Inflammatory macrophage treated with lipopolysaccharide for 4 hours (primary cell): ENCODE data around the gene PCYT1A.
"Not testable (repeated sequence)": the region's sequence is repeated elsewhere in the genome, so short reads cannot be mapped to it uniquely, and the experiment has no call there.

Experiments
- DNase-seq: peaks from one replicate; pipeline ENCODE4 v3.0.0-alpha.2; 2020

The PCYT1A gene

DNA sequence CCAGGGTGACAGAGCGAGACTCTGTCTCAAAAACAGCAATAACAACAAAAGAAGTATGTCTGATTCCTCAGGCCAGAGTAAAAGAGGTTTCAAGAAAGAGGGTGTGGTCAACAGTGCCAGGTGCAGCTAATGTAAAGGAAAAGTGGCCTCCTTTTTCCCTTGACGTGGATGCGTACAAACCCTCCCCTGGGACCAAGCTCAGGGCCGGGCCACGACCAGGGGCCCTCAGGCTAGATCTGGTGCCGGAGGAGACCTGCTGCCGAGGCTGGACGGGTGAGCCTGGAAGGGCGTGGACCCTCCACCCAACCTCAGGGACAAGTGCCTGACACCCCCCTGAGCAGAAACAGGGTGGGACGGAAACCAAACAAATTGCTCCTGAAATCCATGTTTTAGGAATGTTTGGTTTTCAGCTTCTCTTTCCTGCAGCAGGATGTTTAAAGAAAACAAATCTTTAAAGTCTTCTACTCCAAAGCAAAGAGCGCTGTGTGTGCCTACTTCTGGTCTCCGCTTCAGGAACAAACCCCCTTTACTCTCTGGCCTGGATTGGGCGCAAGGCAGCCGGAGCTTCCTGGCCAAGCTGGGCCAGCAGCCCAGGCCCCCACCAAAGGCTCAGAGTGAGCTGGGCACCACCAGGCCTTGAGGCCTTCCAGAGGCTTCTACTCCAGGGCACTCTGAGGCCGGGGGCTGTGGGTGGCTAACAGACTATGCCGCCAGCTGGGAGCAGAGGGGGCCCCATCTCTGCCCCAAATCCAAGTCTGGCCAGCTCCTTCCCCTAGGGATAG is 97.8 kb downstream of the PCYT1A start:
- no peak for DNase-seq

DNA sequence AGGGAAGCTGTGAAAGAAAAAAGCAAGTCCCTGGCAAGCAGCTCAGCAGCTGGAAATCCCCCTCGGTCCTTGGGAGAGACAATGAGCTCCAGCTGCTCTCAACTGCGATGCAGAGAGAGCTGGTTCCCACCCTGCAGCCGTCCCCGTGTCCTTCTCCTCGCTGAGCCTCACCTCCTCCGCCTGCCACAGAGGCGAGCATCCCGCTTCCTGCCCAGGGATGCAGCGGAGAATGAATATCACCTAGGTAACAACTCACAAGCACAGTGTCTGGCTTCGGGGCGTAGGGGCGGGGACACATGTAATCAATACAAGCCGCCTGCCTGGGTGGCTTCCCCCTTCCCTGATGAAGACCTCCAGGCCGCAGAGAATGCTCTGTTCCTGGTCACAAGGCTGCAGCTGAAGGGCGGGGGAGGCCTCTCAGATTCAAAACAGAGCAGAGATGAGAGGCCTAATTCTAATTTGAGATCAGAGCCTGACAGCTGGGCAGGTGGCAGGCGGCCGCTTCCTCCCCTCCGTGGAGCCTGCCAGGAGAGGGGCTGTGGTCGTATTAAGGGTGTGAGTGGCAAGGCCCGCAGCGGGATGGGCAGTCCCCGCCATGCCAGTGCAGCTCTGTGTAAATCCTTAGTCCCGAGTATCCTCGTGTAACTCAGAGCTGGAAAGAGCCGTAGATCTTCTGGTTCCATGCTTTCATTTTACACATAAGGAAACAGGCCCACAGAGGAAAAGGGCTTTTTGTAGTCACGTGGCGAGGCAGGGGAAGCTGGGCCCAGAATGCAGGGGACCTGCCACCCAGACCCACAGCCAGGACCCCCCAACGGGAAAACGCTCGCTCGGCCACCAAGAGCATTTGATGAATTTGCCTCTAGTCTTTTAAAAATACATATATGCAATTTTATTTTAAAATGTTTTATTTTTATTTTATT is 100.6 kb downstream of the PCYT1A start:
- DNase-seq: no peak

DNA sequence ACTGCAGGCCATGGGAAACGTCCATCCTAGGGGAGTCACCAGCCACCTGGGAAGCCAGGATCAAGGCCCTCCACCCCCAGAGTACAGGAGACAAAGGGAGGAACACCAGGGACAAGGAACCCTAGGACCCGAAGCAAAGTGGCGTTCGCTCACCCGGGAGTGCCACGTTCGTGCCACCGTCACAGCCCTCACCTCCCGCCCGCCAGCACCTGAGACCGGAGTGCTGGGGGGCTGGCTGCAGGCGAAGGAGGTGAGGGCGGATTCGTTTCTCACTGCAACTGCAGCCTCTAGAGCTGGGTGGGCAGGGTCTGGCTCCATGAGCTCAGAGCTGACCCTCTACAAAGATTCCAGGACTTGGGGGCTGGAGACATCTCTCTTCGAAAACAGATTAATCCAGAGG is 102.6 kb downstream of the PCYT1A start:
- no peak for DNase-seq

DNA sequence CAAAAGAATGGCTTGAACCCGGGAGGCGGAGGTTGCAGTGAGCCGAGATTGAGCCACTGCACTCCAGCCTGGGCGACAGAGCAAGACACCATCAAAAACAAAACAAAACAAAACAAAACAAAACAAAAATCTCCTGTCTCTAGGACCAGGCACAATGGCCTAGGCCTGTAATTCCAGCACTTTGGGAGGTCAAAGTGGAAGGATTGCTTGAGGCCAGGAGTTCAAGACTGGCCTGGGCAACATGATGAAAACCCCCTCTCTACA is 103.4 kb downstream of the PCYT1A start:
- not testable (repeated sequence) for DNase-seq

DNA sequence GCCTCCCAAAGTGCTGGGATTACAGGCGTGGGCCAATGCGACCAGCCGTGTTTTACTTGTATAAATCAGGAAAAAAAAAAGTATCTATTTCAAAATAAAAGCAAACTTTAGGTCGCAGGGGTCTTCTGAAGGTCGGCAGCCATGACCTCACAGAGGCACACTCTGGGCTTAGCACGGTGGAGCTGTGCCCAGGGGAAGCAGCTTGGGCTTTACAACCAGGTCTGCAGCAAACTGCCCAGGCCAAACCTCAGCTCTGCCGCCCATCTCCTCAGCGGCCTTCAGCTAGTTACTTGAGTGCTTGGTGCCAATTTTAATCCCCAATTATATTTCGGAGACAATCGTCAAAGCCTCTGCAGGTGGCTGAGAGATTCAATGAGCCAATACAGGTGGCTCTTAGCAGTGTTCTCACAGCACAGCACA is 106.4 kb downstream of the PCYT1A start:
- no peak for DNase-seq

DNA sequence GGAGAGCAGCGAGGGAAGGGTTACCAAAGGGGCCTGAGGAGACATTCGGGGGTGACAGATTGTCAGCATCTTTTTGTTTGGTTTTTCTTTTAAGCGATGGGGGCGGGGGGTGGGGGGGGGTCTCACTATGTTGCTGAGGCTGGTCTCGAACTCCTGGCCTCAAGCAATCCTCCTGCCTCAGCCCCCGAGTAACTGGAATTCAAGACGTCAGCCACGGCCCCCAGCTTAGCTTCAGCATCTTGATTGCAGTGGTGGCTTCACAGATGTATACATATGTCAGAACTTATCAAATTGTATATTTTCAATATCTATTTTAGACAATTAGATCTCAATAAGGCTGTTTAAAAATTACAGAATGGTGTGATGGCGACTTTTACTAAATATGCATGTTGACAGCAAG is 107.2 kb downstream of the PCYT1A start:
- DNase-seq: no peak
